Stimulated activated CD4-positive, alpha-beta T cell treated with anti-CD3 and anti-CD28 coated beads, Interleukin-2, amount 100 ng/mL, for 4 hours (primary cell): ENCODE data around the gene TPSD1.
"Not testable (repeated sequence)": the region's sequence is repeated elsewhere in the genome, so short reads cannot be mapped to it uniquely, and the experiment has no call there.

Source experiments
- DNase-seq: peaks from one replicate; pipeline ENCODE4 v3.0.0-alpha.2; 2020; ENCODE audit warnings: low read depth

TPSD1 gene

DNA sequence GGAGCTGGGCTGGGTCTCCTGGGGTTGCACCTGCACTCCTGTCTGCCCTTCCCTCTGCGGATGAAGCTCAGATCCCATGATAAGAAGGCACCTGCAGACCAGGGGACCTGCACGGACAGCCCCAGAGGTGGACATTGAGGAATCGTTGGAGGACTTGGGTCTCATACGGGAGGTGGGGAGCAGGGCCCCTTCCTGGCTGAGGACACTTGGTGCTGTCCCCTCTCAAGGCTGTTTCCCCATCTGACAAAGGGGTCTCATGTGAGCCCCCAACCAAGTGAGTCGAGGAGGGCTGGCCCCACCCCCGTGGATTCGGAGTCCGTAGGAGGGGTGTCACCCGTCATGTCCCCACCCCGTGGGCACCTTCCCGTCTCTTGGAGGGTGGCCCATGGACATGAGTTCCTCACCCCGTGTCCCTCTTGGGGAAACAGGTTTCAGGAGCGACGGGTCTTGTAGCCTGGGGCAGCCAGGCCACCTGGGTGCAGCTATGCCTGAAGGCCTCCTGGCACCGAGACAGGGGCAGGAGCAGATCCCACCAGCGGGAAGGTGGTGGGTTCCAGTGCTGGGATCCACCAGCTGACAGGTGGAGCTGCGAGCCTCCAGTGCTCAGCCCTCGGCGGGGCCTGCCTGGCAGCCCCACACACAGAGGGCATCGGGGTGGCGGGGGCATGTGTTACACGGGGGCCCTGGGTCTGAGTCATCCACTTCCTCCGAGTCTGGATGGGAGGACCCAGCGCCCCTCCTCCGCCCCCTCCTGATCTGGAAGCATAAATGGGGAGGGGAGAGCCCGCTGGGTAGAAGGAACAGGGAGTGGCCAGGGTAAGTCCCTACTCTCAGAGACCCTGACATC is at the start of gene TPSD1:
Gene TPSD1, plus strand, starts transcription at position 794 of the 847 bp plus-strand sequence. CDS start 212 bp downstream, outside the sequence.
- DNase-seq: not testable (repeated sequence)

GRCh38 chr16:1206326-1206725 is 49.5 kb upstream of the TPSD1 start:
- no peak for DNase-seq

- no peak for DNase-seq
Observed at GRCh38 chr16:1206786-1207185, 49.1 kb upstream of the TPSD1 start.

DNA sequence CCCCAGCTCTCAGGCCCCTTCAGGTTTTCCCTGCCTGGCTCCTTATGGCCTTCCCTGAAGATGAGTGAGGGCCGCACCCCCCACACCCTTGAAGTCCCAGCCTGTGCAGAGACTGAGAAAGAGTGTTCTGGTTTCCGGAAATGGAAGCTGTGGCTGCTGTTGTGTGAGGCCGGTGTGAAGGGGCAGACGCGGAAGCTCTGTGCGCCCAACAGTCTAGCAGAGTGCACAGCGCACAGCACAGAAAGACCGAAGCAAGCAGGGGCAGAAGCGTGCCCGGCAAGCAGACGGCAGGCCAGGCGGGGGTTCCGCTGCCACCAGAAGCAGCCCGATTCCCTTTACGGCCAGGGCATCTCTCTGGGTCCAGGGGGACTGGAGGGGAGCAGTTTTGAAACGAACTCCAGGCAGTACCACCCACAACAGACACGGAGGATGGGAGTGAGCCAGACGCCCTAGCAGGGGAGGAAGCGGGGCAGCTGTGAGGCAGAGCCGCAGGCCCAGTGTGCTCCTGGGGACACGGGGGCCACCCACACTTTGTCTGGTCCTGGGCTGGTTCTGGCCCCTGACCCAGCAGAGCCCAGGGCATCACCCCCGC is 47.5 kb upstream of the TPSD1 start:
- no peak for DNase-seq

- DNase-seq: no peak
Observed at GRCh38 chr16:1209081-1209480, 46.8 kb upstream of the TPSD1 start.

DNA sequence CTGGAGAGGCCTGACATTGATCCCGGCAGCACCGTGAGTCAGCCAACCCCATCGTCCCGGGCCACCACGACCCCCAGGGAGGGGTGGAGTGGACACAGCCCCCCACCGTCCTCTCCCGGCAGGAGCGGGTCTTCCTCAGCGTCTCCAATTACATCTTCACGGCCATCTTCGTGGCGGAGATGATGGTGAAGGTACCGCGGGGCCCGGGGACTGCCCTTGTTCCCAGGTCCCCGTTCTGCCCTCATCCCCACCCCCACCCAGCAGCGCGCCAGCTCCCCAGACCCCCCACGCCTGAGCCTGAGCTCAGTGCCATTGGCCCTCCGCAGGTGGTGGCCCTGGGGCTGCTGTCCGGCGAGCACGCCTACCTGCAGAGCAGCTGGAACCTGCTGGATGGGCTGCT is 45.4 kb upstream of the TPSD1 start:
- no peak for DNase-seq

GRCh38 chr16:1211451-1212268 is 44.2 kb upstream of the TPSD1 start:
- no peak for DNase-seq

- DNase-seq: no peak
Observed at GRCh38 chr16:1212616-1213194, 43.2 kb upstream of the TPSD1 start.

GRCh38 chr16:1213231-1213630 is 42.6 kb upstream of the TPSD1 start:
- DNase-seq: no peak

DNA sequence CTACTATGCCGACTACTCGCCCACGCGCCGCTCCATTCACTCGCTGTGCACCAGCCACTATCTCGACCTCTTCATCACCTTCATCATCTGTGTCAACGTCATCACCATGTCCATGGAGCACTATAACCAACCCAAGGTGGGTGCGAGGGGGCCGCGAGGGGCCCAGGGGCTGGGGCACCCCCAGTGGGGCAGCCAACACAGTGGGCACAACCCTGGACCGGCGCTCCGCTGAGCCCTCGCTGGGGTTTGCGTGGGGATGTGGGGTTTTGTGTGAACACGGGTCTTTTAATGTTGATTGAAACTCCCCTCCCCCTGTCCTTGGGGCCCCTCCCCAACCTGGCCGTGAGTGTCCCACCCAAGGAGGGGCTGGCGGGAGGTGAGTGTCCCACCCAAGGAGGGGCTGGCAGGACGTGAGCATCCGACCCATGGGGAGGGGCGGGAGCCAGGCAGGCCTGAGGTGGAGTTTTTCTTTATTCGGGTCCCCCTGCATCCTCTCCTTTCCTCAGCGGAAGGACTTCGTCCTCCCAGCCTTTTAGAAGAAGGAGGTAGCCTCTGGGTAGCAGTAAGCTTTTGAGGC is 42.0 kb upstream of the TPSD1 start:
- DNase-seq: no peak

DNA sequence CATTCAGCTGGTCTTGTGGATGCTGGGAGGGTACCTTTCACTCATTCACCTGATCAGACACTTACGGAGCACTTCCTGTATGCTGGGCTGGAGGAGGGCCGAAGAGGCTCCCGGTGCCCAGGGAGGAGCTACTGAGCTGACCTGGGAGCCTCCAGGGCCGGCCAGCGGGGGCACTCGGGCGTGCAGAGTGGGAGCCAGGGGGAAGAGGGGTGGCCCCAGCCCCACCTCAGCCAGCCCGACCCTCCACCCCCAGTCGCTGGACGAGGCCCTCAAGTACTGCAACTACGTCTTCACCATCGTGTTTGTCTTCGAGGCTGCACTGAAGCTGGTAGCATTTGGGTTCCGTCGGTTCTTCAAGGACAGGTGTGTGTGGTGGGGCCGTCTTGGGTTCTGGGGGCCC is 41.1 kb upstream of the TPSD1 start:
- DNase-seq: no peak

GRCh38 chr16:1215574-1216295 is 40.1 kb upstream of the TPSD1 start:
- no peak for DNase-seq

GRCh38 chr16:1216296-1216619 is 39.6 kb upstream of the TPSD1 start:
- DNase-seq: no peak

GRCh38 chr16:1216681-1217400 is 39.0 kb upstream of the TPSD1 start:
- DNase-seq: no peak

- no peak for DNase-seq
Observed at GRCh38 chr16:1217526-1217925, 38.3 kb upstream of the TPSD1 start.

GRCh38 chr16:1218061-1218929 is 37.6 kb upstream of the TPSD1 start:
- no peak for DNase-seq

- DNase-seq: no peak
Observed at GRCh38 chr16:1218930-1219611, 36.8 kb upstream of the TPSD1 start.

- no peak for DNase-seq
Observed at GRCh38 chr16:1220098-1220728, 35.7 kb upstream of the TPSD1 start.
